ENCODE results near the gene EHD4.

DNA sequence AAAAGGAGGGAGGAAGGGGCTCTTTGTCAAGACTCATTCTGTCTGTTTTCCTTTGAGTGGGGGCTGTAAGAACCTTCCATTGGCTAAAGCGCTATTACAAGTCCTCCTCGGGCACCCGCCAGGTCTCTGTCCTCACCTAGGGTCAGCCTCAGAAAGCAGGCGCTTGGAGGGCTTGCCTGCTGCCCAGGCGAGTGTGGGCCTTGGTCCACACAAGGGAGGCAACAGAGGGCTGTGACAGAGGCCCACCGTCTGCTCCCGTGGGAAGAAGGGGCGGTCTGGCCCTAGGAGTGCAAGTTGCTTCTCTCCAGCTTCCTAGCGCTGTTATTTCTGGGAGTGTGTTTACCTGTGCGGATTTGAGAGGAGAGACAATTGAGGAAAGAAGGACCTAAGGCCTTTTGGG lies 24.0 kb upstream of the EHD4 start:
- TF ChIP-seq, protein P1, sequence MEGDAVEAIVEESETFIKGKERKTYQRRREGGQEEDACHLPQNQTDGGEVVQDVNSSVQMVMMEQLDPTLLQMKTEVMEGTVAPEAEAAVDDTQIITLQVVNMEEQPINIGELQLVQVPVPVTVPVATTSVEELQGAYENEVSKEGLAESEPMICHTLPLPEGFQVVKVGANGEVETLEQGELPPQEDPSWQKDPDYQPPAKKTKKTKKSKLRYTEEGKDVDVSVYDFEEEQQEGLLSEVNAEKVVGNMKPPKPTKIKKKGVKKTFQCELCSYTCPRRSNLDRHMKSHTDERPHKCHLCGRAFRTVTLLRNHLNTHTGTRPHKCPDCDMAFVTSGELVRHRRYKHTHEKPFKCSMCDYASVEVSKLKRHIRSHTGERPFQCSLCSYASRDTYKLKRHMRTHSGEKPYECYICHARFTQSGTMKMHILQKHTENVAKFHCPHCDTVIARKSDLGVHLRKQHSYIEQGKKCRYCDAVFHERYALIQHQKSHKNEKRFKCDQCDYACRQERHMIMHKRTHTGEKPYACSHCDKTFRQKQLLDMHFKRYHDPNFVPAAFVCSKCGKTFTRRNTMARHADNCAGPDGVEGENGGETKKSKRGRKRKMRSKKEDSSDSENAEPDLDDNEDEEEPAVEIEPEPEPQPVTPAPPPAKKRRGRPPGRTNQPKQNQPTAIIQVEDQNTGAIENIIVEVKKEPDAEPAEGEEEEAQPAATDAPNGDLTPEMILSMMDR (optimal IDR thresholded peaks at IDR 0.05 in 1 of 3, IDR thresholded peaks at IDR 0.05 in 1 of 3, conservative IDR thresholded peaks at IDR 0.05 in 1 of 3; ENCODE audit: extremely low read depth in 1 of 3, insufficient read depth in 2 of 3, low read length in 3 of 3) = no peak
- no peak for TF ChIP-seq EZH2 (IDR thresholded peaks at IDR 0.05; ENCODE audit: low read length)
